Cardiac atrium fibroblast (primary cell): ENCODE data around the gene PRKD3. TPM values are rescaled to one million over a fixed set of nuclear protein-coding genes. Genes with fewer than 3 reads are reported as not detected.

ENCODE experiments used
- total RNA-seq: library from RNA; depleted of rRNA; stranded (reverse); fragments of >200 nt; gene quantifications from 2 replicates; pipeline ENCODE4 v1.2.3, GENCODE V29; 2015

Gene PRKD3
- 35.6 and 58.5 TPM in 2 replicates for total RNA-seq

GRCh38 chr2:37324786-37325624, at the start of gene PRKD3:
Gene PRKD3, minus strand, starts transcription at chr2:37324833. Its CDS starts 8,309 bp downstream, at chr2:37316524.

GRCh38 chr2:37344453-37345361, 20.1 kb upstream of the PRKD3 start, which contains the start of gene QPCT:
Gene QPCT, plus strand, starts transcription at chr2:37344630. Its CDS starts 102 bp downstream, at chr2:37344732.

Other genes starting within 250 kb of the PRKD3 start
- 8.8 and 15.7 TPM in 2 replicates for gene HEATR5B, start 240.5 kb downstream of the PRKD3 start, total RNA-seq
- gene GPATCH11, start 240.3 kb downstream of the PRKD3 start, total RNA-seq, result 3.8 and 5.3 TPM in 2 replicates
- 18.3 and 25.8 TPM in 2 replicates for gene EIF2AK2, start 167.9 kb downstream of the PRKD3 start, total RNA-seq
- not detected in 2 replicates for gene SULT6B1, start 136.2 kb downstream of the PRKD3 start, total RNA-seq
- 15.2 and 20.4 TPM in 2 replicates for gene CEBPZOS, start 128.3 kb downstream of the PRKD3 start, total RNA-seq
- gene CEBPZ, start 93.2 kb downstream of the PRKD3 start, total RNA-seq, result 28.7 and 35.0 TPM in 2 replicates
- 9.0 and 16.8 TPM in 2 replicates for gene NDUFAF7, start 93.2 kb downstream of the PRKD3 start, total RNA-seq
- 1.8 and 8.4 TPM in 2 replicates for gene QPCT, start 19.8 kb upstream of the PRKD3 start, total RNA-seq